ENCODE results near the gene CPNE8. TPM values are rescaled to one million over a fixed set of nuclear protein-coding genes. Genes with fewer than 3 reads are reported as not detected.

The CPNE8 gene
- total and polyA plus RNA-seq, 2 of the 4 experiments (the other 2 are of a cell fraction) = not detected

- dilution Hi-C loops (cut with HindIII; ENCODE audit: low sequenced_read_pairs, unreplicated experiment) (no loop called here), in situ Hi-C loops (cut with MboI; ENCODE audit: low sequenced_read_pairs) (no loop called here), intact Hi-C loops (cut with micrococcal nuclease) (no loop called here)
- Histone ChIP-seq H2BK5ac (ENCODE audit: low read depth, low read length, poor library complexity, severe bottlenecking) (no peak overlapping the region), H4K20me1 (ENCODE audit: insufficient read depth, low read length) (no peaks in the 10 kb centered on the region), H2BK120ac (ENCODE audit: low read depth, low read length) (no peak overlapping the region), H3K4ac (ENCODE audit: low read depth, low read length) (no peak overlapping the region), H4K91ac (ENCODE audit: insufficient read depth, low read depth, low read length) (no peak overlapping the region), H3K4me1 (ENCODE audit: control insufficient read depth, insufficient read depth, low read length) (no peaks in the 10 kb centered on the region), H2AFZ (replicated peaks; ENCODE audit: low read length, poor library complexity) (no peak overlapping the region), H2BK20ac (ENCODE audit: low read depth, low read length) (no peak overlapping the region), H2AK9ac (replicated peaks; ENCODE audit: low read depth, low read length, poor library complexity) (no peak overlapping the region), H3K27me3 (ENCODE audit: control insufficient read depth, insufficient read depth, low read length) (no peaks in the 10 kb centered on the region), H3K9me1 (ENCODE audit: insufficient read depth, low read length) (no peaks in the 10 kb centered on the region), H3K9ac (ENCODE audit: low read depth, low read length) (no peak overlapping the region), H3K79me1 (ENCODE audit: low read depth in 1 of 2, low read length in 2 of 2) (no peaks in the 10 kb centered on the region), H3K4me3 (ENCODE audit: insufficient read depth, low read depth, low read length) (no peak overlapping the region), H3K56ac (ENCODE audit: extremely low read depth, insufficient read depth, low read length) (no peak overlapping the region), H3K4me2 (ENCODE audit: low read depth, low read length) (no peak overlapping the region), H4K5ac (ENCODE audit: low read depth, low read length) (no peak overlapping the region), H4K8ac (ENCODE audit: low read depth in 2 of 2, low read length in 2 of 2) (no peak overlapping the region), H3K23ac (ENCODE audit: low read depth, low read length) (no peak overlapping the region), H3K36me3 (ENCODE audit: control insufficient read depth, insufficient read depth, low read length) (no peaks in the 10 kb centered on the region), H2AK5ac (ENCODE audit: low read depth, low read length) (no peak overlapping the region), H3K9me3 (ENCODE audit: control insufficient read depth, insufficient read depth, low read length) (peaks cover 2% of the 10 kb centered on the region), H3K27ac (ENCODE audit: insufficient read depth, low read length) (no peak overlapping the region), H2BK15ac (ENCODE audit: low read depth, low read length) (no peak overlapping the region), H3K18ac (ENCODE audit: low read depth, low read length) (no peak overlapping the region), H3K14ac (replicated peaks; ENCODE audit: low read depth, low read length) (no peak overlapping the region)
- ChIA-PET CTCF (no interaction called here), POLR2A (ENCODE audit: unreplicated experiment) (no interaction called here)
- TF ChIP-seq RAD21 (IDR thresholded peaks at IDR 0.05; ENCODE audit: low read length) (no peak), SMC3 (IDR thresholded peaks at IDR 0.05; ENCODE audit: low read depth, low read length) (no peak), MAFK (IDR thresholded peaks at IDR 0.05; ENCODE audit: low read depth, low read length) (no peak), POLR2A (IDR thresholded peaks at IDR 0.05; ENCODE audit: low read depth, low read length) (no peak), CEBPB (IDR thresholded peaks at IDR 0.05; ENCODE audit: low read depth, low read length) (no peak), NFE2L2 (IDR thresholded peaks at IDR 0.05; ENCODE audit: low read depth, low read length) (no peak), CHD1 (IDR thresholded peaks at IDR 0.05; ENCODE audit: low read depth, low read length) (no peak), USF2 (IDR thresholded peaks at IDR 0.05; ENCODE audit: low read depth, low read length) (no peak), MAZ (IDR thresholded peaks at IDR 0.05; ENCODE audit: borderline replicate concordance, low read depth, low read length) (no peak), RFX5 (IDR thresholded peaks at IDR 0.05; ENCODE audit: low read depth, low read length) (no peak), BHLHE40 (IDR thresholded peaks at IDR 0.05; ENCODE audit: low read depth, low read length) (no peak), ELK1 (IDR thresholded peaks at IDR 0.05; ENCODE audit: borderline replicate concordance, low read depth, low read length) (no peak), FOS (IDR thresholded peaks at IDR 0.05; ENCODE audit: low read depth, low read length) (no peak), RCOR1 (IDR thresholded peaks at IDR 0.05; ENCODE audit: insufficient replicate concordance, low read length) (no peak), CTCF (conservative IDR thresholded peaks at IDR 0.05; ENCODE audit: low read depth, low read length) (no peak), MXI1 (IDR thresholded peaks at IDR 0.05; ENCODE audit: borderline replicate concordance, low read depth, low read length) (no peak)
- DNase-seq = no peak
- no peak for ATAC-seq (ENCODE audit: low read depth)
- no TSS peak for BruUV-seq (replicated peaks)
Measured at GRCh38 chr12:38664661-38665269, 240.6 kb downstream of the CPNE8 start.
